HG03139 (cell line): Measurements from ENCODE around the gene HMGN1.

ENCODE experiments used
- ATAC-seq: cut with Tn5 transposase; IDR thresholded peaks from one replicate; pipeline ENCODE4 v1.9.1; 2021; ENCODE audit not compliant: unreplicated experiment

HMGN1 gene

DNA sequence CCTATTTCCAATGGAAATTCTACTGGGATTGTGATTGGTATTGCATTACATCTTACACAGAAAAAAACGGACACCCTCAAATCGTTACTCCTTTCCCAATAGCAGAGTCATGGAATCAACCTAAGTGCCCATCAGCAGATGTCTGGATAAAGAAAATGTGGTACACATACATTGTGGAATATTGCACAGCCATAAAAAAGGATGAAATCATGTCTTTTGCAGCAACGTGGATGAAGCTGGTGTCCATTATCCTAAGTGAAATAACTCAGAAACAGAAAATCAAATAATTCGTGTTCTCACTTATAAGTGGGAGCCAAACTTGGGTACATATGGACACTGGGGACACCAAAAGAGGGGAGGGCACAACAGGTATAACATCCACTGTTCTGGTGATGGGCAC is 14.3 kb downstream of the HMGN1 start:
- no peak for ATAC-seq

DNA sequence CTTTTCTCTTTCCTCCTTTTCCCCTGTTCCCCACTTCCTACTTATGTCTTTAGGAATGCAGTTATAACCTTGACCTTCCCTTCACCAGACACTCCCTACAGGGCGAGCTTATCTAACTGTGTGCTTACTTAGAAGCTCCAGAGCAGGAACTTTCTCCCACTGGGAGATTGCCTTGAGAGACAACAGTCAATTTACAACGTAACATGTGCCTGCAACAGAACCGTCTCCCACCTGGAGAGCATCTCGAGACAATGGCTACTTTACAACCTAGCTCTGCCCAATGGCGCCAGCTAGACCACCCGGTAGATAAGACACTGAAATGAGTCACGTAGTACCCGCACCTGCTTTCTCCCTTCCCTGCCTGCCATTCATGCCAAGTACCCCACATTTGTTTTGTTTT is 16.7 kb downstream of the HMGN1 start:
- ATAC-seq = no peak

DNA sequence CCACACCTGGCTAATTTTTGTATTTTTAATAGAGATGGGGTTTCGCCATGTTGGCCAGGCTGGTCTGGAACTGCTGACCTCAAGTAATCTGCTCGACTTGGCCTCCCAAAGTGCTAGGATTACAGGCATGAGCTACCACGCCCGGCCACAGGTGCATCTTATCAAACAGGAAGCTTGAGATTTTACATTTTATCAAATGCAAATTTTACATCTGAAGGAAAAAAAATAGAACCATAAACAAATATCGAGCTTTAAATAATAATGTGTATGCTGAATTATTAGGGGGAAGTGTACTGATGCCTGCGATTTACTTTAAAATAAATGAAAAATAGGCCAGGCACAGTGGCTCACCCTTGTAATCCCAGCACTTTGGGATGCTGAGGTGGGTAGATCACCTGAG is 18.9 kb downstream of the HMGN1 start:
- no peak for ATAC-seq

DNA sequence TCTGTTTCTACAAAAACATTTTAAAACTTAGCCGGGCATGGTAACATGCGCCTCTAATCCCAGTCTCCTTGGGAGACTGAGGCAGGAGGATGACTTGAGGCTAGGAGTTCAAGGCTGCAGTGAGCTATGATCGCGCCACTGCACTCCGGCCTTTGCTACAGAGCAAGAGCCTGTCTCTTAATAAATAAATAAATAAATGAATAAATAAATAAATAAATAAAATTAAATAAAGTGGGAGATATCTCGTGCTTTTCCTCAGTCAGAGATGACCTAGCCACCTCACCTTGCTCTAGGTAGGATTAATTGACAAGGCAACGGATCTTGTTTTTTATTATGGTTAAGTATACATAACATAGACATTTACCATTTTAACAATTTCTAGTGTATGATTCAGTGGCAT is 21.2 kb downstream of the HMGN1 start:
- ATAC-seq = no peak

DNA sequence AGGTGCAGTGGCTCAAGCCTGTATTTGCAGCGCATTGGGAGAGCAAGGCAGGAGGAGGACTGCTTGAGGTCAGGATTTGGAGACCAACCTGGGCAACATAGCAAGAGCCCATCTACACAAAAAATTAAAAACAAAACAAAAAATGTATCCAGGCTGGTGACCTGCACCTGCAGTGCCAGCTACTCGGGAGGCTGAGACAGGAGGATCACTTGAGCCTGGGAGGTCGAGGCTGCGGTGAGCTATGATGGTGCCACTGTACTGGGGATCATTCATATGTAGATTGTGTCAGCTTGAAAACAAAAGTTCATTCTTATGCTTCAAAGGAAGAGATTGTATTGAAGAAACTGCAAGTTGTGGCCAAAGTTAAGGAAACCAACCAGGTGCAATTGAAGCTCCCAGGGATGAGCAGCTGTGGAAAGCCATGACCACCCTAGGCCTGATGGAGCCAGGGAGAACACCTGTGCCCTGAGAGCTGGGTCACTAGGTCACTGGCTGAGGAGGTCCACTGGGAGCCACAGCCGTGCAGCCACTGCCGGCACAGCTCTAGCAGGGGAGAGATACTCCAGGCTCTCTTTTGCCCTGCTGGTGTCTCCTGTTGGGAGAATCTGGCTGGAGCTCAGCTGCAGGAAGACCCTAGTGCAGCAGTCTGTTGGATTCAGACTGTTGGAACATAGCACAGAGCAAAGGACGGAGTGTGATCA is 22.1 kb downstream of the HMGN1 start:
- ATAC-seq = no peak

DNA sequence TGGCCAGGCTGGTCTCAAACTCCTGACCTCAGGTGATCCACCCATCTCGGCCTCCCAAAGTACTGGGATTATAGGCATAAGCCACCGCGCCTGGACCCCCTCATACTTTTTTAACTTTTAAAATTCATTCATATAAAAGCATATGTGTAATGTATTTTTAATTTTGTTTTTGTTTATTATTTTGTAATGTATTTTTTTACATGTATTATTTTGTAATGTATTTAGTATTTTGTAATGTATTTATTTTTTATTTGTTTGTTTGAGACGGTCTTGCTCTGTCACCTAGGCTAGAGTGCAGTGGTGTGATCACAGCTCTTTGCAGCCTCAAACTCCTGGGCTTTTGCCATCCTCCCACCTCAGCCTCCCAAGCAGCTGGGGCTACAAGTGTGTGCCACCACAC is 23.4 kb downstream of the HMGN1 start:
- ATAC-seq = no peak

DNA sequence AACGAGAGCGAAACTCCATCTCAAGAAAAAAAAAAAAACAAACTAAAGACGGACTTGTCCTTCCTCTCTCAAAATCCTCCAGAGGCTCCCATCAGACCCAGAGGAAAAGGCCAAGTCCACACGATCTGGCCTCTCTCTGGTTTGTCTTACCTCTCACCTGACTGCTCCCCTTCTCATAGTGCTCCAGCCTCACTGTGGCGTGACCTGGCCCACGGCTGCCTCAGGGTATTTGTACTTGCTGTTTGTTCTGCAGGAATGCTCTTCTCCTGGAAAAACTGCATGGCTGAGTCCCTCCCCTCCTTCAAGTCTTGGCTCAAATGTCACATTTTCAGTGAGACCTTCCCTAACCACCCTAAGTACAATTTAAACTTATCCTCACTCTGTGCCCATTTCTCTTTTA is 27.5 kb downstream of the HMGN1 start:
- no peak for ATAC-seq

DNA sequence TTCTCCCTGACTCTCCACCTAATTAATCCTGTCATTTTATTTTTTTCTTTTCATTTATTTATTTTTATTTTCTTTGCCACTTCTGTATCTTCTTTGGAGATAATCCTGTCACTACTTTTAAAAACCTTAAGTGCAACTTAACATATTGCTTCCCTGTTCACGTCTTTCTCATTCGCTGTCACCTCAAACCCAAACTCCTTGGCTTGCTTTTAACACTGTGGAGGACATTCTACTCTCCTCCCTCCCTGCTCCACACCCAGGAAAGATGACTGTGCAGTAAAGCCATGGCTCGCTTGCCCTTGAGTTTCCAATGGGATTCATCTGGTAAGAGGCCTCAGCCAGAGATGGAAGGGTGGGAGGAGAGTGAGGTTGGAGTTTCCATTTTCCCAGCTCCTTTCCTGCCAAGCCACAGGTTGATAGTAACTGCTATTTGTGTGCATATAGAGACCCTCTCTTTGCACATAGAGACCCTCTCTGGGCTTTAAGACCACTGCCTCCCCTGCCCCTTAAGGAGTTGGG is 29.0 kb downstream of the HMGN1 start:
- no peak for ATAC-seq

DNA sequence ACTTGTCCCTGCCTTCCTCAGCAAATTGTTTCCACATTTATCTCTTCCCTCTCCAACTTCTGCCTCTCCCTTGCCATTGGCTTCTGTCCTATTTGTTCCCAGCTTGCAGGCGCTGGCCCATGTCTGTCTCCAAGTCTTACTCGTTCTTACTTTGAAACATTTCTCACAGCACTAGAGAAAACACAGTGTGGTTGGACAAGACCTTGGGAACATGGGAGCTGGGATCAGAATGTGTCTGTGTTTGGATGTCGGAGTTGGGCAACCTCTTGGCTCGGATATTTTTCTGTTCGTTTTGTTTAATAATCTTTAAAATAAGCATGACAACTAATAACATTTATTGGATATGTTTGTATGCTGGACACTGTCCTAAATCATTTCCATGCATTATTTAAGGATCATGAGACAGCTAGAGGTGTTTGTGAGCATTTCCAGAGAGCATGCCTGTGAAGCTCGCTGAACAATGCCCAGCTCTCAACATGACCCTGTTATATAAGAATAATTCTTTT is 29.6 kb downstream of the HMGN1 start:
- ATAC-seq = no peak

DNA sequence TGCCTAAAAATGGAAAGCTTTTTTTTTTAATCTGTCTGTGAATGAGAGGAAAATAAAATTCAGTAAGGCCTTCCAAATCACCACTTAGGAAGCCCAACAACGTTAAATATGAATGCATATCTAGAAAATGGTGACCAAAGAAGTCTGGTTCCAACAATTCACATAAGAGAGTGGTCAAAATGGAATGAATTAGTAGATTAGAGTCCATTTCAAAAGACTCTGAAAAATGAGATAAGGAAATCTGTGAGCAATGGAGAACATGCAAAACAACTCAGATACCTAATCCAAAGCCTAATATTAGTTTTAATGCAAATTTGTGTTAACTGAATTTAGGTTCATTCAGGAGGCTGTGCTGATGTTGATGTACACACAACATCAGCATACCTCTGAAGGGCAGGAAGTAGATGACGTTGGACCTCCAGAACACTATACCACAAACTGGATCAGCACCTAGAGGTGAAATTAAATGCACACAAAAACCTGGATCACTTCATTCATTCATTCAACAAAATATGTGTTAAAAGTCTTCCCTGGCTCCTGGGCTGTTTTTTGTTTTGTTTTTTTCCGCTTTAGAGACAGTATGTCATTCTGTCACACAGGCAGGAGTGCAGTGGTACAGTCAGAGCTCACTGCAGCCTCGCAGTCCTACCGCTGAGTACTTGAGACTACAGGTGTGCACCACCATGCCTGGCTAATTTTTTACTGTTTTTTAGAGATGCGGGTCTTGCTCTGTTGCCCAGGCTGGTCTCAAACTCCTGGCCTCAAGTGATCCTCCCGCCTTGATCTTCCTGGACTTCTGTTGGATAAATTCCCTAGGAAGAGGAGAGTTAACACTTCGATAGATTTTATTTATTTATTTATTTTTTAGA is 30.6 kb downstream of the HMGN1 start:
- no peak for ATAC-seq

DNA sequence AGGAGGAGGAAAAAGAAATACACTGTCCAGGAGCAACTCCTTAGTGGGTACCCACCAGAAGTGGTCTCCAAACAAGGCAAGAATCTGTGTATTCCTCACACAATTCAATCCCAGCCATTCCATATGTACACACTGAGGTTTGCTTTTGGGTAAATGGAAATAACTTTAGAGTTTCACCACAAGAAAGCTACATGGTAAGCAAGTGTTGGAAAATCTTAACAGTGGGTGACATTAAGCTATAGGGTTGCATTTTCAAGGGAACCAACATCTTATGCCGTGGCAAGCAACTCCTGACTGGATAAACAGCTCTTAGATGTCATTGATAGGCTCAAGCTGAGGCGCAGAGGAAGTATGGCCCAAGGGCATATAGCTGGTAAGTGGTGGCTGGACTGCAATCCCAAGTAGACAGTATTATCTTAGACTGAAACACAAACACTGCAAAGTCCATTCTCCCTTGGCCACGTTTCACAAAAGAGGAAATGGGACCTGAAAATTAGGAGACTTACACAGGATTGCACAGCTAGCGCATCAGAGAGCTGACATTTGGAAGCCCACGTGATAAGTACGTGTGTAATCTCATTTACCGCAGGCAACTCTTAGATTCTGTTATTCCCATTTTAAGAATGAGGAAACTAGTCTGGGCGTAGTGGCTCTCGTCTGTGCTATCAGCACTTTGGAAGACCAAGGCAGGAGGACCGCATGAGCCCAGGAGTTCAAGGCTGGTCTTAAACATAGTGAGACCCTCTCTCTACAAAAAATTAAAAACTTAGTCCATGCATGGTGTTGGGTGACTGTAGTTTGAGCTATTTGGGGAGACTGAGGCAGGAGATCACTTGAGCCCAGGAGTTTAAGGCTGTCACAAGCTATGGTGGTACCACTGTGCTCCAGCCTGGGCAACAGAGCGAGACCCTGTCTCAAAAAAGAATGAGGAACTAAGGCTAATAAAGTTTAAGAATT is 31.5 kb downstream of the HMGN1 start:
- no peak for ATAC-seq

DNA sequence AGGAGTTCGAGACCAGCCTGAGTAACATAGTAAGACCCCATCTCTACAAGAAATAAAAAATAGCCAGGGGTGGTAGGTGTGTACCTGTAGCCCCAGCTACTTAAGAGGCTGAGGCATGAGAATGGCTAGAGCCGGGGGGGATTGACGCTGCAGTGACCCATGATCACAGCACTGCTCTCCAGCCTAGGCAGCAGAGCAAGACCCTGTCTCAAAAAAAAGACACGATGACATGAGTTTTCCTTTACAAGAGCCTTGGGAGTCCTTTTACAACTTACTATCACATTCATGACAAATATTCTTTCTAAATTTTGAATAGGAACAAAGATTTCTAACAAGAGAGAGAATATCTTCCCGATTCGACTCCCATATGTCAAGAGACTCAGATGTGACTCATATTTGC is 32.2 kb downstream of the HMGN1 start:
- ATAC-seq = no peak

DNA sequence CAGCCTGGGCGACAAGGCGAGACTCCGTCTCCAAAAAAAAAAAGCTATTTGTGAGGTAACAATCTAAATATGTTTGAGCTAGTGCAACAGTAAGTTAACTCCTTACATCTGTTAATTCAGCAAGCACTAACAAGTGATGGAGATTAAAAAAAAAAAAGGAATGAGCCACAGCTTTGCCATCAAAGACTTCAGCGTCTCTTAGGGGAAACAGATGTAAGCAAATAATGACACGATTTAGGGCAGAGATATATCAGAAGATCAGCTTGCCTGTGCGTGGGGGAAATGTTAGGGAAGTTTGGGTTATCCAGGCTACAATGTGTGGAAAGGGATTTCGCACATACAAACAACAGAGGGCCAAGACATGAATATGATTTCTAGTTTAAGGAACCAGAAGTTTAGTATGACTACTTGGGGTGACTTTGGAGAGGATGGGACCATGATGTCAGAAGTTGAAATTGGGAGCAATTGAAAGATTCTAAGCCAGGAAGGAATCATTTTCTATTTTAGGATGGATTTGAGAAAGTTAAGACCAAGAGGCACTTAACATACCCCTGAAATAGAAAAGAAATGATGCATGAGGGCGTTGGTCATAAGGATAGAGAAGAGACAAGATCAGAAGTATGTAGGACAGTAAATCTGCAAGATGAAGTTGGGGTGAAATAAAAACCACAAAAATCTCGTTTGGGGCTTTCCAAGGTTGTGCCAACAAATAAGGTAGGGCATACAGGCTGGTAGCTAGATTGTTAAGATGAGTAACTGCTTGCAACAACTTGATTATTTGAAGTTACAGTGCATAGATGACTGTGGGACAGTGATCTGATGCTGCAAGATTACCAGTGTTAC is 33.1 kb downstream of the HMGN1 start:
- ATAC-seq = no peak

DNA sequence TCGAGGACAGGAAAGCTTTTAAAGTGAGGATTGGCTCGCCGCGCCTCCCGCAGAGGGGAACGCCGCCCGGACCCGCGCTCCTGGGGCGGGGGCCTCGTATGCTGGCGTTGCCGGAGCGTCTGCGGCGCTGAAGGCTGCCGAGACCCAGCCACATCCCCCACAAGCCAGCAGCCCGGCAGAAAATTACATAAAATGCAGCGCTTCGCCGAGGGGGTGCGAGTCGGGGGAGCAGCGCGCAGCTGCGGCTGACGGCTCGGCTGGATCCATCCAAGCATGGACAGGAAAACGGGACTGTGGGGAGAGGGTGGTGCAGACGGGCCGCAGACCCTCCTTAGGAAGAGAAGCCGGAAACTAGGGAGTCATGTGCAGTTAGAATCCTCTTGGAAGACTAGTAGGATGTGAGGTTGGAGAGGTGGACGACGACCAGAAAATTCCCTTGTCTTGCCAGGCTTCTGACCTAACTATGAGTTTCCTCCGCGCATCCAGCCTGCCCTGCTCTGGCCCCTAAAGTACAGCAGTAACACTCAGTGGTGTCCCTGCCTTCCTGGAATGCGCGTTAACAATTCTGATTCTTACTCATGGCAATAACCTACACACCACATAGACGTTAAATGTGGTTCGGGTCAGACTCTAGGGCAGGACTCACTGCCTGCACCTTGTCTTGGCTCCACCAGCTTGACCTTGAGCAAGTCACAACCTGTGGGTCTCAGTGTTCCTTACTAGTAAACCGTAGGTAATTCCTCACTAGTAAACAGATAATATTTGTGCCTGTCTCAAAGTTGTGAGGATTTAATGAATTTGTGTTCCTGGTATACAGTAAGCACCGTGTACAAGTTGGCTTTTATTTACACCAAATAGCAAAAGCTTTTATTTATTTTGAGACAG is 34.5 kb downstream of the HMGN1 start:
- ATAC-seq = peak; percentile 2

DNA sequence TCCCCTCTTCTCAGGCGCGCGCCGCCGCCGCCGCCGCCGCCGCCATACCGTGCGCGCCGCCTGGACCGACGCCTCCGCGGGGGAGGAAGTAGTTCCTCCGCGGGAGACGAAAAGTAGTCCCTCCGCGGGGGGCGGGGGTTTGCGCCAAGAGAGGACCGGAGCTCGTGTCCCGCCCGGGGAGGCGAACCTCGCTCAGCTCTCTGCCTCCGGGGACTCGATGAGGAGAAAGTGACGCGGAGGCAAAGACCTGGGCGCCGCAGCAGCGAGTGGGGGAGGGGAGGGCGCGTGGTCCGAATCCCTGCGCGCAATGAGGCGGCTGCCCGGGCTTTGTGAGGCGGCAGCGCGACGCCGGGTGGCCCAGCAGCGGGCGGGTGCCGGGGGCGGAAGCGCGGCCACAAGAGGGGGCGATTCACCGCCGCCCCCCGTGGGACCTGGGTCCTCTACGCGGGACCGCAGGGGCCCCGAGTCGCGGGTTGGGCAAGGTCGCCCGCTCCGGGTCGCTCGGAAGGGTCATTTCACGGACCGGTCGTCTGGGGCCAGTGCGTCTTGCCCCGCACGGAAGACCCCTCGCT is 35.2 kb downstream of the HMGN1 start, which contains the start of gene BRWD1:
BRWD1 (minus strand) TSS at position 62 of the 572 bp plus-strand sequence. CDS start 141 bp downstream, outside the sequence.
- peak; percentile 40 for ATAC-seq

DNA sequence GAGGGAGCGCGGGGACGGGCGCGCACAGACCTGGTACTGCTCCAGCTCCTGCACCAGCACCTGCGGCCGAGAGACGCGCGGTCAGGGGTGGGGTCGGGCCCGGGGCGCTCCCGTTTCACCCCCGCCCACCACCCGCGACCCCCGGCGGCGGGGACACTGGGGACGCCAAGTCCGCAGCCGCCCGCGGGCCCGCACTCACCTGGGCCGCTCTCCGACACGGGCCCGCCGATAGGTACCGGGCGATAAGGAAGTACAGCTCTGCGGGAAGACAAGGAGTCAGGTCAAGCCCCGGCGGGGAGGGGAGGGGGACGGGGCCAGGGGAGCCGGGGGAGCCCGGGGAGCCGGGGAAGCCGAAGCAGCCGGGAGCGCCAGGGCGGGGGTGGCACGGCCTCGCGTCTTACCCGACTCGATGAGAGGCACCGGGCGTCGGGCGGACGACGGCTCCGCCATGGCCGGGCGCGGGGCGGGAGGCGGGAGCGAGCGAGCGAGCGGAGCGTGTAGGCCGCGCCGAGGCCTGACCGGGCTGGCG is 35.8 kb downstream of the HMGN1 start:
- ATAC-seq = peak; percentile 1

DNA sequence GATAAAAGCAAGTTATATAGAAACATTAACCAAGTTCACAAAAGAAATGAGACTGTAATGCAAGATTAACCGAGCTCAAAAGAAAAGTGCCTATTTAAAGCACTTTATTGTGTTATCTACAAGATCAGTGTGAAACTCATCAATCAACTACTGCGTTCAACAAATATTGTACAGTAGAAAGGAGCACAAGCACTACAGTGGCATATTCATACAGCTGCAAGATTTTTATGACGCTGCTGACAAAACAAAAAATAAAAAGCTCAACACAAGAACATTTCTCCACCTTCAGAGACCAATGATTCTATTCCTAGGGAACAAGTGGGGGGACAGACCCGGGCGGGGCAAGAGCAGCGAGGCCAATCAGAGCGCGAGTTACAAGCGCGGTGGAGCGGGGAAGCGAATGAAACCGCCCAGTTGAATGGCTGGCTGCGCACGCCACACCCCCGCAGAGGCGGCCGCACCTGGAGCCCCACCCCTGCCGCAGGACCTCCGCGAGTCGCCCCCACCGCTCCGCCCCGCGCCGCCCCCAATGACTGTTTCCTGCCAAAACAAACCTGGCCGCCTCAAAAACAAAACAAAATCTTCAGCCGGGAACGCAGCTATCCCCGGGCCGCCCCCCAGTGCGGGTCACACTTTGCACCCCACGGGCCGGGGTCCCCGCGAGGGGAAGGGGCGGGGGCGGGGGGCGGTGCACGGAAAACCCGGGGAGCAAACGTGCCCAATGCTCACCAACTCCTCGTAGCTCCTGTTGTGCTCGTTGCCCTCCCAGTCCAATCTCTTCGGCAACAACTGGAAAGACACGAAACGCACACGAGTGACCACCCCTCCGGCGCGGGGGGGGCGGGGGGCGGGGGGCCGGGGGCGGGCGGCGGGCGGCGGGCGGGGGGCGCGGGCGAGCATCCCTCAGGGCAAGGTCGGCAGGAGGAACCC is 36.5 kb downstream of the HMGN1 start:
- peak; percentile 78 for ATAC-seq
